ENCODE results near the gene DNASE1L3. TPM values are rescaled to one million over a fixed set of nuclear protein-coding genes. Genes with fewer than 3 reads are reported as not detected.
"Not testable (repeated sequence)": the region's sequence is repeated elsewhere in the genome, so short reads cannot be mapped to it uniquely, and the experiment has no call there.

Gene DNASE1L3
- total and polyA plus RNA-seq, 2 of the 13 experiments (the other 11 are each of a cell fraction or from before 2014, with no cell fraction given), result 0.86 to 1.7 TPM

DNA sequence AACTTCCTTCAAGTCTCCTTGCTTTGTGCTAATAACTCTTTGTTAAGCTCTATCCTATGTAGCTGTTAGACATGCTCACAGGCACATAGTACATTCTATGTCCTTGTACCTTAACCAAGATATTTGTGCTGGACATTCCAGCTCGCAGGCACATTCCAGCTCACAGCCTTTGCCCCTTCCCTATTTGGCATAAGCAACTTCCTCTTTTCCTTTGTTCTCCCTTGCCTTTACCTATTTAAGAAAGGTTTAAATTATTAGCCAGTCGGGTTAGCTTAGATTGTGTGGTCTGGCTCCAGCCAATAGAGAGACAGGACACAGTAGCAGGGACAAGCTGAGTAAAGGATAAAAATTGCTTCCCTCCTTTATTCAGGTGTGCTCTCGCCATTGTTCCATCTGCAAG is 9.3 kb downstream of the DNASE1L3 start (continued):
- not testable (repeated sequence) for TF ChIP-seq FOXP1 (IDR thresholded peaks at IDR 0.05)
- TF ChIP-seq FOXP1 (CRISPR knock-in tag; IDR thresholded peaks at IDR 0.05) (peak; percentile 59; the same call in 1 of the 2 replicates), RXRB (CRISPR knock-in tag; IDR thresholded peaks at IDR 0.05; ENCODE audit: borderline replicate concordance) (peak; percentile 64), IRF2 (CRISPR knock-in tag; IDR thresholded peaks at IDR 0.05) (0 out of 2 replicates have a peak, but pooled peaks have one; percentile 61), NR2F1 (CRISPR knock-in tag; IDR thresholded peaks at IDR 0.05) (peak; percentile 14 to 38; a peak in 2 of 4 replicates), ETV6 (CRISPR knock-in tag; conservative IDR thresholded peaks at IDR 0.05) (0 out of 2 replicates have a peak, but pooled peaks have one; percentile 27), ZNF788 (CRISPR knock-in tag; IDR thresholded peaks at IDR 0.05; ENCODE audit: borderline replicate concordance) (peak; percentile 39; the same call in 1 of the 2 replicates), ELF1 (CRISPR knock-in tag; IDR thresholded peaks at IDR 0.05) (peak; percentile 48; the same call in 1 of the 2 replicates), KLF16 (CRISPR knock-in tag; IDR thresholded peaks at IDR 0.05) (peak in 1 of 2 experiments; percentile 45; a peak in 1 of 4 replicates), GATAD2A (CRISPR knock-in tag; IDR thresholded peaks at IDR 0.05) (peak; percentile 83), HDAC2 (CRISPR knock-in tag; IDR thresholded peaks at IDR 0.05) (peak; percentile 84), ZMYM4 (CRISPR knock-in tag; IDR thresholded peaks at IDR 0.05) (peak; percentile 47; the same call in 1 of the 2 replicates), SOX5 (CRISPR knock-in tag; IDR thresholded peaks at IDR 0.05; ENCODE audit: borderline replicate concordance) (peak; percentile 92), FOXA3 (CRISPR knock-in tag; IDR thresholded peaks at IDR 0.05) (peak; percentile 45; the same call in 1 of the 2 replicates), PHF21A (CRISPR knock-in tag; IDR thresholded peaks at IDR 0.05) (peak; percentile 92)
- TF ChIP-seq, protein P1, sequence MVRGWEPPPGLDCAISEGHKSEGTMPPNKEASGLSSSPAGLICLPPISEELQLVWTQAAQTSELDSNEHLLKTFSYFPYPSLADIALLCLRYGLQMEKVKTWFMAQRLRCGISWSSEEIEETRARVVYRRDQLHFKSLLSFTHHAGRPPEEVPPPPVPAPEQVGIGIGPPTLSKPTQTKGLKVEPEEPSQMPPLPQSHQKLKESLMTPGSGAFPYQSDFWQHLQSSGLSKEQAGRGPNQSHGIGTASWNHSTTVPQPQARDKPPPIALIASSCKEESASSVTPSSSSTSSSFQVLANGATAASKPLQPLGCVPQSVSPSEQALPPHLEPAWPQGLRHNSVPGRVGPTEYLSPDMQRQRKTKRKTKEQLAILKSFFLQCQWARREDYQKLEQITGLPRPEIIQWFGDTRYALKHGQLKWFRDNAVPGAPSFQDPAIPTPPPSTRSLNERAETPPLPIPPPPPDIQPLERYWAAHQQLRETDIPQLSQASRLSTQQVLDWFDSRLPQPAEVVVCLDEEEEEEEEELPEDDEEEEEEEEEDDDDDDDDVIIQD (CRISPR knock-in tag; IDR thresholded peaks at IDR 0.05; ENCODE audit: low read depth), result peak; percentile 69; the same call in 1 of the 2 replicates
- TF ChIP-seq, protein P2, sequence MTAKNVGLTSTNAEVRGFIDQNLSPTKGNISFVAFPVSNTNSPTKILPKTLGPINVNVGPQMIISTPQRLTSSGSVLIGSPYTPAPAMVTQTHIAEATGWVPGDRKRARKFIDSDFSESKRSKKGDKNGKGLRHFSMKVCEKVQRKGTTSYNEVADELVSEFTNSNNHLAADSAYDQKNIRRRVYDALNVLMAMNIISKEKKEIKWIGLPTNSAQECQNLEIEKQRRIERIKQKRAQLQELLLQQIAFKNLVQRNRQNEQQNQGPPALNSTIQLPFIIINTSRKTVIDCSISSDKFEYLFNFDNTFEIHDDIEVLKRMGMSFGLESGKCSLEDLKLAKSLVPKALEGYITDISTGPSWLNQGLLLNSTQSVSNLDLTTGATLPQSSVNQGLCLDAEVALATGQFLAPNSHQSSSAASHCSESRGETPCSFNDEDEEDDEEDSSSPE (CRISPR knock-in tag; IDR thresholded peaks at IDR 0.05), result peak; percentile 33; the same call in 1 of the 2 replicates
- TF ChIP-seq, protein P3, sequence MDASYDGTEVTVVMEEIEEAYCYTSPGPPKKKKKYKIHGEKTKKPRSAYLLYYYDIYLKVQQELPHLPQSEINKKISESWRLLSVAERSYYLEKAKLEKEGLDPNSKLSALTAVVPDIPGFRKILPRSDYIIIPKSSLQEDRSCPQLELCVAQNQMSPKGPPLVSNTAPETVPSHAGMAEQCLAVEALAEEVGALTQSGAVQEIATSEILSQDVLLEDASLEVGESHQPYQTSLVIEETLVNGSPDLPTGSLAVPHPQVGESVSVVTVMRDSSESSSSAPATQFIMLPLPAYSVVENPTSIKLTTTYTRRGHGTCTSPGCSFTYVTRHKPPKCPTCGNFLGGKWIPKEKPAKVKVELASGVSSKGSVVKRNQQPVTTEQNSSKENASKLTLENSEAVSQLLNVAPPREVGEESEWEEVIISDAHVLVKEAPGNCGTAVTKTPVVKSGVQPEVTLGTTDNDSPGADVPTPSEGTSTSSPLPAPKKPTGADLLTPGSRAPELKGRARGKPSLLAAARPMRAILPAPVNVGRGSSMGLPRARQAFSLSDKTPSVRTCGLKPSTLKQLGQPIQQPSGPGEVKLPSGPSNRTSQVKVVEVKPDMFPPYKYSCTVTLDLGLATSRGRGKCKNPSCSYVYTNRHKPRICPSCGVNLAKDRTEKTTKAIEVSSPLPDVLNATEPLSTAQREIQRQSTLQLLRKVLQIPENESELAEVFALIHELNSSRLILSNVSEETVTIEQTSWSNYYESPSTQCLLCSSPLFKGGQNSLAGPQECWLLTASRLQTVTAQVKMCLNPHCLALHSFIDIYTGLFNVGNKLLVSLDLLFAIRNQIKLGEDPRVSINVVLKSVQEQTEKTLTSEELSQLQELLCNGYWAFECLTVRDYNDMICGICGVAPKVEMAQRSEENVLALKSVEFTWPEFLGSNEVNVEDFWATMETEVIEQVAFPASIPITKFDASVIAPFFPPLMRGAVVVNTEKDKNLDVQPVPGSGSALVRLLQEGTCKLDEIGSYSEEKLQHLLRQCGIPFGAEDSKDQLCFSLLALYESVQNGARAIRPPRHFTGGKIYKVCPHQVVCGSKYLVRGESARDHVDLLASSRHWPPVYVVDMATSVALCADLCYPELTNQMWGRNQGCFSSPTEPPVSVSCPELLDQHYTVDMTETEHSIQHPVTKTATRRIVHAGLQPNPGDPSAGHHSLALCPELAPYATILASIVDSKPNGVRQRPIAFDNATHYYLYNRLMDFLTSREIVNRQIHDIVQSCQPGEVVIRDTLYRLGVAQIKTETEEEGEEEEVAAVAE (CRISPR knock-in tag; IDR thresholded peaks at IDR 0.05; ENCODE audit: borderline replicate concordance), result peak; percentile 74; the same call in 1 of the 2 replicates
